ENCODE data around the gene NFIX.

Gene NFIX

GRCh38 chr19:13127811-13128575 lies 132.7 kb downstream of the NFIX start:
- Histone ChIP-seq H3K27me3 (ENCODE audit: low read depth, low read length) (no peaks in the 10 kb centered on the region), H3K27ac (ENCODE audit: low read length) (no peak overlapping the region), H3K9me3 (ENCODE audit: insufficient read depth, low read length) (no peaks in the 10 kb centered on the region), H3K36me3 (replicated peaks; ENCODE audit: low read depth, low read length) (peaks cover 4% of the 10 kb centered on the region), H3K9ac (ENCODE audit: low read length) (no peak overlapping the region), H3K79me2 (ENCODE audit: low read length) (peaks cover 93% of the 10 kb centered on the region), H4K20me1 (ENCODE audit: insufficient read depth, low read length) (peaks cover 54% of the 10 kb centered on the region), H2AFZ (ENCODE audit: low read depth, low read length) (no peak overlapping the region), H3K4me1 (ENCODE audit: low read length) (no peaks in the 10 kb centered on the region), H3K4me2 (ENCODE audit: low read length) (no peak overlapping the region), H3K4me3 (ENCODE audit: low read length) (no peak overlapping the region)
- no peak for TF ChIP-seq EZH2phosphoT487 (IDR thresholded peaks at IDR 0.05; ENCODE audit: low read depth)
- no peak for TF ChIP-seq CTCF (IDR thresholded peaks at IDR 0.05; ENCODE audit: low read depth, low read length)

GRCh38 chr19:13128583-13128982 lies 133.3 kb downstream of the NFIX start:
- peaks cover 93% of the 10 kb centered on the region for H3K79me2 ChIP-seq (ENCODE audit: low read length)
- no peak for TF ChIP-seq EZH2phosphoT487 (IDR thresholded peaks at IDR 0.05; ENCODE audit: low read depth)
- no peak for TF ChIP-seq CTCF (IDR thresholded peaks at IDR 0.05; ENCODE audit: low read depth, low read length)
- H3K36me3 ChIP-seq (replicated peaks; ENCODE audit: low read depth, low read length) = peaks cover 4% of the 10 kb centered on the region
- no peak overlapping the region for H2AFZ ChIP-seq (ENCODE audit: low read depth, low read length)
- no peaks in the 10 kb centered on the region for H3K9me3 ChIP-seq (ENCODE audit: insufficient read depth, low read length)
- H3K27ac ChIP-seq (ENCODE audit: low read length) = no peak overlapping the region
- no peak overlapping the region for H3K4me2 ChIP-seq (ENCODE audit: low read length)
- no peak overlapping the region for H3K9ac ChIP-seq (ENCODE audit: low read length)
- H3K27me3 ChIP-seq (ENCODE audit: low read depth, low read length) = no peaks in the 10 kb centered on the region
- H3K4me1 ChIP-seq (ENCODE audit: low read length) = no peaks in the 10 kb centered on the region
- H3K4me3 ChIP-seq (ENCODE audit: low read length) = no peak overlapping the region
- H4K20me1 ChIP-seq (ENCODE audit: insufficient read depth, low read length) = peaks cover 57% of the 10 kb centered on the region

- Histone ChIP-seq H3K27ac (ENCODE audit: low read length) (no peak overlapping the region), H3K4me3 (ENCODE audit: low read length) (no peak overlapping the region), H3K79me2 (ENCODE audit: low read length) (peaks cover 94% of the 10 kb centered on the region), H3K4me2 (ENCODE audit: low read length) (no peak overlapping the region), H2AFZ (ENCODE audit: low read depth, low read length) (no peak overlapping the region), H4K20me1 (ENCODE audit: insufficient read depth, low read length) (peaks cover 58% of the 10 kb centered on the region), H3K9me3 (ENCODE audit: insufficient read depth, low read length) (no peaks in the 10 kb centered on the region), H3K9ac (ENCODE audit: low read length) (no peak overlapping the region), H3K4me1 (ENCODE audit: low read length) (no peaks in the 10 kb centered on the region), H3K27me3 (ENCODE audit: low read depth, low read length) (no peaks in the 10 kb centered on the region), H3K36me3 (replicated peaks; ENCODE audit: low read depth, low read length) (peaks cover 4% of the 10 kb centered on the region)
- no peak for TF ChIP-seq CTCF (IDR thresholded peaks at IDR 0.05; ENCODE audit: low read depth, low read length)
- TF ChIP-seq EZH2phosphoT487 (IDR thresholded peaks at IDR 0.05; ENCODE audit: low read depth) = no peak
These were observed 134.1 kb downstream of the NFIX start for GRCh38 chr19:13129384-13129783.

- H3K4me1 ChIP-seq (ENCODE audit: low read length) = no peaks in the 10 kb centered on the region
- no peaks in the 10 kb centered on the region for H3K9me3 ChIP-seq (ENCODE audit: insufficient read depth, low read length)
- no peak overlapping the region for H3K27ac ChIP-seq (ENCODE audit: low read length)
- H3K4me3 ChIP-seq (ENCODE audit: low read length) = no peak overlapping the region
- no peak overlapping the region for H3K9ac ChIP-seq (ENCODE audit: low read length)
- peaks cover 16% of the 10 kb centered on the region for H3K36me3 ChIP-seq (replicated peaks; ENCODE audit: low read depth, low read length)
- TF ChIP-seq EZH2phosphoT487 (IDR thresholded peaks at IDR 0.05; ENCODE audit: low read depth) (no peak), CTCF (IDR thresholded peaks at IDR 0.05; ENCODE audit: low read depth, low read length) (no peak)
- H4K20me1 ChIP-seq (ENCODE audit: insufficient read depth, low read length) = peaks cover 60% of the 10 kb centered on the region
- H2AFZ ChIP-seq (ENCODE audit: low read depth, low read length) = no peak overlapping the region
- H3K79me2 ChIP-seq (ENCODE audit: low read length) = peaks cover 87% of the 10 kb centered on the region
- H3K4me2 ChIP-seq (ENCODE audit: low read length) = no peak overlapping the region
- no peaks in the 10 kb centered on the region for H3K27me3 ChIP-seq (ENCODE audit: low read depth, low read length)
These were observed 135.7 kb downstream of the NFIX start for GRCh38 chr19:13130886-13131490.

Data from OCI-LY3 (cell line).